DMS 273 (cell line): Measurements from ENCODE around the gene NADK2.
"Not testable (repeated sequence)": the region's sequence is repeated elsewhere in the genome, so short reads cannot be mapped to it uniquely, and the experiment has no call there.

Experiments
- DNase-seq: peaks from one replicate; lab custom pipeline; 2025; ENCODE audit not compliant: unreplicated experiment; lab: John Stamatoyannopoulos, UW

NADK2 gene

GRCh38 chr5:36209664-36210063 lies 32.1 kb downstream of the NADK2 start:
- DNase-seq = no peak

GRCh38 chr5:36208786-36209185 lies 32.9 kb downstream of the NADK2 start:
- DNase-seq = no peak

- DNase-seq = no peak
These were observed 34.8 kb downstream of the NADK2 start for GRCh38 chr5:36206913-36207312.

- DNase-seq = no peak
These were observed 36.4 kb downstream of the NADK2 start for GRCh38 chr5:36205329-36205728.

- peak; percentile 14 for DNase-seq
These were observed 39.2 kb downstream of the NADK2 start for GRCh38 chr5:36202521-36202961.

- DNase-seq = no peak
These were observed 41.2 kb downstream of the NADK2 start for GRCh38 chr5:36200513-36200912.

GRCh38 chr5:36199620-36200019 lies 42.1 kb downstream of the NADK2 start:
- DNase-seq = no peak

- not testable (repeated sequence) for DNase-seq
These were observed 42.9 kb downstream of the NADK2 start for GRCh38 chr5:36198783-36199182.

GRCh38 chr5:36198281-36198680 lies 43.4 kb downstream of the NADK2 start:
- DNase-seq = no peak

- no peak for DNase-seq
These were observed 48.0 kb downstream of the NADK2 start for GRCh38 chr5:36193746-36194145.

- not testable (repeated sequence) for DNase-seq
These were observed 57.3 kb downstream of the NADK2 start for GRCh38 chr5:36184408-36184807.

GRCh38 chr5:36181774-36182173 lies 60.0 kb downstream of the NADK2 start:
- DNase-seq = no peak

GRCh38 chr5:36180556-36181350 lies 61.0 kb downstream of the NADK2 start:
- no peak for DNase-seq

GRCh38 chr5:36179950-36180349 lies 61.8 kb downstream of the NADK2 start:
- DNase-seq = no peak

- DNase-seq = no peak
These were observed 63.2 kb downstream of the NADK2 start for GRCh38 chr5:36178524-36178890.

- DNase-seq = peak; percentile 54
These were observed 63.8 kb downstream of the NADK2 start for GRCh38 chr5:36177715-36178523.

- no peak for DNase-seq
These were observed 64.6 kb downstream of the NADK2 start for GRCh38 chr5:36177154-36177553.

- no peak for DNase-seq
These were observed 66.7 kb downstream of the NADK2 start for GRCh38 chr5:36175043-36175442.

GRCh38 chr5:36174119-36174518 lies 67.6 kb downstream of the NADK2 start:
- DNase-seq = no peak

GRCh38 chr5:36173426-36173825 lies 68.3 kb downstream of the NADK2 start:
- DNase-seq = no peak

GRCh38 chr5:36172599-36172998 lies 69.1 kb downstream of the NADK2 start:
- no peak for DNase-seq

- no peak for DNase-seq
These were observed 70.8 kb downstream of the NADK2 start for GRCh38 chr5:36170832-36171424.
